DND-41 (cell line): Measurements from ENCODE around the gene PPAT.

ENCODE experiments used
- ATAC-seq: fragments of 200-7000 bp; cut with Tn5 transposase; 3 replicates; pipeline ENCODE4 v1.9.1; 2021; ENCODE audit warnings: low read depth; ENCODE audit not compliant: insufficient read depth
- DNase-seq: peaks from one replicate; pipeline ENCODE4 v3.0.0-alpha.2; 2020
- H2AFZ ChIP-seq: 2 replicates; pipeline ENCODE4 v1.6.0; 2012; ENCODE audit warnings: low read depth, low read length
- H3K27ac ChIP-seq: 2 replicates; pipeline ENCODE4 v1.5.1; 2012; ENCODE audit warnings: low read length, inconsistent platforms
- H3K27me3 ChIP-seq: fragments of 200-600 bp; sonication (generic); 2 replicates; pipeline ENCODE4 v1.6.0; 2012; ENCODE audit warnings: low read length, mild to moderate bottlenecking, inconsistent platforms; ENCODE audit not compliant: insufficient read depth, poor library complexity
- H3K36me3 ChIP-seq: 2 replicates; pipeline ENCODE4 v1.5.1; 2012; ENCODE audit warnings: low read length, inconsistent platforms; ENCODE audit not compliant: insufficient read depth
- H3K4me1 ChIP-seq: 2 replicates; pipeline ENCODE4 v1.5.1; 2012; ENCODE audit warnings: mild to moderate bottlenecking, low read length; ENCODE audit not compliant: insufficient read depth
- H3K4me2 ChIP-seq: 2 replicates; pipeline ENCODE4 v1.6.0; 2012; ENCODE audit warnings: mild to moderate bottlenecking, moderate library complexity, low read length, inconsistent platforms; ENCODE audit not compliant: insufficient read depth
- H3K4me3 ChIP-seq, 2 experiments: fragments of 200-600 bp in 1 of 2; shearing (Covaris generic) in 1 of 2; 2 replicates each; pipeline ENCODE4 v1.5.1; 2012 to 2016; ENCODE audit warnings: inconsistent platforms in 2 of 2, low read length in 2 of 2, mild to moderate bottlenecking in 2 of 2, low read depth in 1 of 2, moderate library complexity in 1 of 2
- H3K79me2 ChIP-seq: 2 replicates; pipeline ENCODE4 v1.6.0; 2012; ENCODE audit warnings: low read length, inconsistent platforms; ENCODE audit not compliant: insufficient read depth
- H3K9ac ChIP-seq: 2 replicates; pipeline ENCODE4 v1.6.0; 2012; ENCODE audit warnings: low read depth, mild to moderate bottlenecking, inconsistent platforms, low read length, moderate library complexity
- H3K9me3 ChIP-seq: 2 replicates; pipeline ENCODE4 v1.5.1; 2012; ENCODE audit warnings: low read length, moderate library complexity, mild to moderate bottlenecking, inconsistent platforms; ENCODE audit not compliant: insufficient read depth, severe bottlenecking
- H4K20me1 ChIP-seq: 2 replicates; pipeline ENCODE4 v1.6.0; 2012; ENCODE audit warnings: low read length; ENCODE audit not compliant: insufficient read depth
- EZH2 ChIP-seq: IDR thresholded peaks from 3 replicates; pipeline ENCODE4 v1.6.1; 2012; ENCODE audit warnings: borderline replicate concordance, low read depth, mild to moderate bottlenecking, moderate library complexity, low read length, inconsistent platforms; ENCODE audit not compliant: severe bottlenecking
- TF ChIP-seq, protein P1 (sequence below): IDR thresholded peaks from 2 replicates; pipeline ENCODE4 v1.5.1; 2012; ENCODE audit warnings: borderline replicate concordance, low read length, moderate library complexity, mild to moderate bottlenecking; ENCODE audit not compliant: poor library complexity, severe bottlenecking; ENCODE audit errors: extremely low read depth

Gene PPAT

DNA sequence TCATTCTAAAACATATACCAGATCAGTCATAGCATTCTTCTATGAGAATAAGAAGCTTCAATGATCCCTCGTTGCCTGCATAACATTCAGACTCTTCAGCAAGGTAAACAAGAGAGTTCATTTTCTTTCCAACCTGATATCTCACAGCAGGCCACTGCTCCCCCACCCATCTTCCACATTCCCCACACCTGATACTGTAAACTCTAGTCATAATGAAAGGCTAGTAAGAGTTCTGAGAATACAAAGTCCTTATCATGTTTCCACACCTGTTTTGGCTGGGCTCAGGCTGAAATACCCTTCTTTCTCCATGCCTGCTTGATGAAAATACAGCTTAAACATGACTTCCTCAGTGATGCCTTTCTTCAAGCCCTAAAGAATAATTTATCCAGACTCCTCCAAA, 45.9 kb downstream of the PPAT start:
- peak overlapping the region; percentile 75; the same call in 1 of the 2 replicates for H3K4me2 ChIP-seq
- no peaks in the 10 kb centered on the region; the same call in 1 of the 2 replicates for H4K20me1 ChIP-seq
- H3K27ac ChIP-seq = no peak overlapping the region
- H3K9ac ChIP-seq = no peak overlapping the region
- no peaks in the 10 kb centered on the region for H3K27me3 ChIP-seq
- TF ChIP-seq EZH2 = no peak
- TF ChIP-seq, protein P1, sequence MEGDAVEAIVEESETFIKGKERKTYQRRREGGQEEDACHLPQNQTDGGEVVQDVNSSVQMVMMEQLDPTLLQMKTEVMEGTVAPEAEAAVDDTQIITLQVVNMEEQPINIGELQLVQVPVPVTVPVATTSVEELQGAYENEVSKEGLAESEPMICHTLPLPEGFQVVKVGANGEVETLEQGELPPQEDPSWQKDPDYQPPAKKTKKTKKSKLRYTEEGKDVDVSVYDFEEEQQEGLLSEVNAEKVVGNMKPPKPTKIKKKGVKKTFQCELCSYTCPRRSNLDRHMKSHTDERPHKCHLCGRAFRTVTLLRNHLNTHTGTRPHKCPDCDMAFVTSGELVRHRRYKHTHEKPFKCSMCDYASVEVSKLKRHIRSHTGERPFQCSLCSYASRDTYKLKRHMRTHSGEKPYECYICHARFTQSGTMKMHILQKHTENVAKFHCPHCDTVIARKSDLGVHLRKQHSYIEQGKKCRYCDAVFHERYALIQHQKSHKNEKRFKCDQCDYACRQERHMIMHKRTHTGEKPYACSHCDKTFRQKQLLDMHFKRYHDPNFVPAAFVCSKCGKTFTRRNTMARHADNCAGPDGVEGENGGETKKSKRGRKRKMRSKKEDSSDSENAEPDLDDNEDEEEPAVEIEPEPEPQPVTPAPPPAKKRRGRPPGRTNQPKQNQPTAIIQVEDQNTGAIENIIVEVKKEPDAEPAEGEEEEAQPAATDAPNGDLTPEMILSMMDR = no peak
- H3K36me3 ChIP-seq = peaks cover 18% of the 10 kb centered on the region; the same call in 1 of the 2 replicates
- H3K79me2 ChIP-seq = peaks cover 51% of the 10 kb centered on the region
- no peaks in the 10 kb centered on the region for H3K9me3 ChIP-seq
- peaks cover 30% of the 10 kb centered on the region for H3K4me1 ChIP-seq
- no peak for DNase-seq
- H3K4me3 ChIP-seq = no peak overlapping the region; a peak in 1 of 4 replicates
- no peak overlapping the region for H2AFZ ChIP-seq
- no peak for ATAC-seq

DNA sequence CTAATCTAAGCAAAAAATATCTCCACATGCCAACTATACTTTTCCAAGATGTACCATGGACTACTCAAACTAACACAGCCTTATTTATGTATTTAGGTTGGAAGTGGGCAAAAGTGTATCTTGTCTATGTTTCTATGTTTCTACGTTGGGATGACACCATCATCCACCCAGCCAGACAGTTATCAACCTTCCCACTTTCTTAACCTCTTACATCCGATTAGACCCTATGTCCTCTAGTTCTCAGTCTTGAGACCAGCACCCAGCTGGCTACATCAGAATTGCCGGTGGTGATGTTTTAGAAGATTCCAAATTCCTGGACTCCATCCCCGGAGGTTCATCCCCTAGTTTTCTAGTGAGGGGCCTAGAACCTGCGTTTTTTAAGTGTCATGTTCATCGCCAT, 47.1 kb downstream of the PPAT start:
- H3K4me1 ChIP-seq = peaks cover 30% of the 10 kb centered on the region
- DNase-seq (no peak), ATAC-seq (no peak)
- peak overlapping the region; percentile 93 for H3K27ac ChIP-seq
- peaks cover 58% of the 10 kb centered on the region for H3K79me2 ChIP-seq
- no peak for TF ChIP-seq EZH2
- TF ChIP-seq, protein P1 = no peak
- peak overlapping the region; percentile 75 for H3K4me2 ChIP-seq
- peak overlapping the region; percentile 79 to 85; a peak in 3 of 4 replicates for H3K4me3 ChIP-seq
- peak overlapping the region; percentile 78 for H3K9ac ChIP-seq
- H3K27me3 ChIP-seq = no peaks in the 10 kb centered on the region
- H4K20me1 ChIP-seq = no peaks in the 10 kb centered on the region; the same call in 1 of the 2 replicates
- peak overlapping the region; percentile 90; the same call in 1 of the 2 replicates for H2AFZ ChIP-seq
- no peaks in the 10 kb centered on the region for H3K9me3 ChIP-seq
- peaks cover 15% of the 10 kb centered on the region; the same call in 1 of the 2 replicates for H3K36me3 ChIP-seq

DNA sequence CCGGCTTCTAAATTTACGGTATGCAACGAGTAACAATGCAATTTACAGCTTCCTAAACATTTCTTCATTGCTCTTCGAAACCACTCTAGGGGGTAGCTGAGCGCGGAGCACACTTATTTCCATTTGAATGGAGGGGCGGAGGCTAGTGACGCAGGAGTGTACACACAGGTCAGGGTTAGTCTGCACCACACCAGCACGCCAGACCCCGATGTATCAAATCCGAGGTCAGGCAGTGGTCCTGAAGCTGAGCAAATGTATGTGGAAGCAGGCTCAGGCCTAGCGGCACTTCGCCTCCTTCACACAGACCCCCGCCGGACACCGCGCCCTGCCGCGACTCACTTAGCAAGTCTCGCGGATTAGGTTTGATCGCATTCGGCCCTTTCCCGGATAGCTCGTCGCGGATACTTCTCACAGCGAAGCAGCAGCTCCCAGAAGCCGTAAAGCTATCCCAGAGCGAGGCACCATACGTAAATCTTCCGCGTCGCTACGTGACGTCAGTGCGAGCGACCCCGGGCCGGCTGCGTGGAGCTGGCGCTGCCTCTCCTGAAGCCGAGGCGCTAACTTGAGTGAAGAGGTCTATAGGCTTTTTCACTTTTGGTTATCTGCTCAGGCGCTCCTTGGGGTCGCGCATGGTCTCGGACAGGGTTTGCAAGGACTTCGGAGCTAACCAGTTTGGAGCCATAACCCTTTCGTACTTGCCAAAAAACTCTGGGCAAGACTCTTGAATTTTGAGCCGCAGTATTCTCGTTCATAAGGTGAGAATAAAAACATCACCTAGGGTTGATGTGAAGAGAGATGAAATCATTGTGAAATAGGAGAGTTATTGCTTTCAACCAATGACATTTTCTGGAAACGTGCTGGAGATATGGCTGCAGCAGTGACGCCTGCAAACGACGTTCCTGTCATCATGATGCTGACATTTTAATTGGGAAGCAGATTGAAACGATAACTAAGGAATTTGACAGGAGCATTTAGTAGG, 48.1 kb downstream of the PPAT start, which contains the start of gene AASDH:
AASDH (minus strand) TSS at position 469 of the 979 bp plus-strand sequence. CDS start 3,192 bp downstream, outside the sequence.
- peak within 1 kb of the TSS; percentile 93 for H3K27ac ChIP-seq
- H3K4me1 ChIP-seq = peaks cover 30% of the 10 kb centered on the region
- H2AFZ ChIP-seq = peak within 1 kb of the TSS; percentile 90
- H3K9ac ChIP-seq = peak within 1 kb of the TSS; percentile 78
- H3K79me2 ChIP-seq = peaks cover 55% of the 10 kb centered on the region
- TF ChIP-seq EZH2 = no peak
- TF ChIP-seq, protein P1 = peak; percentile 3
- H3K27me3 ChIP-seq = no peaks in the 10 kb centered on the region
- peak within 1 kb of the TSS; percentile 75 for H3K4me2 ChIP-seq
- peaks cover 11% of the 10 kb centered on the region; the same call in 1 of the 2 replicates for H3K36me3 ChIP-seq
- peak within 1 kb of the TSS; percentile 79 to 85 for H3K4me3 ChIP-seq
- H4K20me1 ChIP-seq = no peaks in the 10 kb centered on the region
- no peaks in the 10 kb centered on the region for H3K9me3 ChIP-seq
- ATAC-seq = peak; percentile 88
- peak; percentile 93 for DNase-seq
